GM18505 (cell line): Measurements from ENCODE around the gene ARL5C.
"Not testable (repeated sequence)": the region's sequence is repeated elsewhere in the genome, so short reads cannot be mapped to it uniquely, and the experiment has no call there.

Experiments
- ATAC-seq: cut with Tn5 transposase; IDR thresholded peaks from one replicate; pipeline ENCODE4 v1.9.1; 2021; ENCODE audit not compliant: unreplicated experiment
- POLR2A ChIP-seq: IDR thresholded peaks from 4 replicates; pipeline ENCODE4 v1.6.1; 2011; ENCODE audit warnings: borderline replicate concordance; ENCODE audit not compliant: insufficient read depth, insufficient read length; ENCODE audit errors: extremely low read depth

Gene ARL5C

DNA sequence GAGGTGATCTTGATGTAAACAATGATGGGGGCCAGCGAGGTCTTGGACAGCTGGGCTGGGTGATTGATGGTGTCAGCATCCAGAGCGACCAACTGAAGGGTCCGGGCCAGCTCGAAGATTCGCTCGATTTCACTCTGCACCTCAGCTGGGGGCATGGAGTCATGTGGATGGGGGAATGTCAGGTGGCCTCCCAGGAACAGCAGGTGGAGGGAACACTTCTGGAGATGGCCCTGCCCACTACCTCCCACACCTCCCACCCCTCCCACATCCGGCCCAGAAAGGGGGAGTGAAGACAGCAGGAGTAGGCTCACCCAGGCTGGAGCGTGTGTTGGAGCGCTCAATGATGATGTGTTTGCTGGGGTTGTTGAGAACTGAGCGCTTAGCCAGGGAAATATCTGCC lies 17.8 kb upstream of the ARL5C start:
- ATAC-seq: no peak
- no peak for TF ChIP-seq POLR2A

DNA sequence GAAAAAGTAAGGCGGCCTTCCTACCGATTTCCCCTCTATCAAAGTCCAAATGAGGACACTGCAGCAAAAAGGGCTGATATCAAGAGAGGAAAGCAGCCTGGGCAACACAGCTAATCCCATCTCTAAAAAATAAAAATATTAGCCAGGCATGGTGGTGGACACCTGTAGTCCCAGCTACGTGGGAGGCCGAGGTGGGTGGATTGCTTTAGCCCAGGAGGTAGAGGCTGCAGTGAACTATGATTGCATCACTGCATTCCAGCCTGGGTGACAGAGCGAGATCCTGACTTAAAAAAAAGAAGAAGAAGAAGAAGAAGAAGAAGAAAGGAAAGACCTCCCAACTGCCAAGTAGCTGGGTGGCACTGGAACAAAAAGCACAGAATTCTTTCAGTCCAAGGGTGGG lies 17.1 kb upstream of the ARL5C start:
- TF ChIP-seq POLR2A: no peak
- ATAC-seq: no peak

DNA sequence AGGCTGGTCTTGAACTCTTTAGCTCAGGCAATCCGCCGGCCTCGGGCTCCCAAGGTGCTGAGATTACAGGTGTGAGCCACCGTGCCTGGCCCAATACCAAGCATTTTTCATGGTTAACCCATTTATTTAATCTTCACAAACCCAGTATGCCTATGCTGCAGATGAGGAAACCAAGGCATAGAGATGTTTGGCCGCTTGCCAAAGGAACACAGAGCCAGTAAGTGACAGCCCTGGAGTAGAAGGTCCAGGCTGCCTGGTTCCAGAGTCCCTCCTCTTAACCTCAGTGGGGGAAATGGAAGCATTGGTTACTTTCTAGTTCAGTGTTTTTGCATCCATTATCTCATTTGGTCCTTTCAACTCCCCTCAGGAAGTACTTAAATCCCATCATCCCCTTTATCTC lies 15.3 kb upstream of the ARL5C start:
- TF ChIP-seq POLR2A: no peak
- no peak for ATAC-seq

DNA sequence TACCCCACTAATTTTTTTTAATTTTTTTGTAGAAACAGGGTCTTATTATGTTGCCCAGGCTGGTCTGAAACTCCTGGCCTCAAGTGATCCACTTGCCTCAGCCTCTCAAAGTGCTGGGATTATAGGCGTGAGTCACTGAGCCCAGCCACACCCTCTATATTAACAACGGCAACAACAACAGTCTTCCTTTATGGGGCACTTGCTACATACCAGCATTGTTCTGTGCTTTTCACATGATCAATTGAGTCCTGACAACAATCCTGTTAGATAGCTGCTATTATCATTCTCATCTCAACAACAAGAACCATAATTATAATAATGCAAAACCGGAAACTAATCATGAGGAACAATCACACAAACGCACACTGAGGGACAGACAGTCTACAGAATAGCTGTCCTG lies 12.6 kb upstream of the ARL5C start:
- no peak for ATAC-seq
- TF ChIP-seq POLR2A: no peak

GRCh38 chr17:39177256-39177655 lies 11.3 kb upstream of the ARL5C start:
- TF ChIP-seq POLR2A: no peak

DNA sequence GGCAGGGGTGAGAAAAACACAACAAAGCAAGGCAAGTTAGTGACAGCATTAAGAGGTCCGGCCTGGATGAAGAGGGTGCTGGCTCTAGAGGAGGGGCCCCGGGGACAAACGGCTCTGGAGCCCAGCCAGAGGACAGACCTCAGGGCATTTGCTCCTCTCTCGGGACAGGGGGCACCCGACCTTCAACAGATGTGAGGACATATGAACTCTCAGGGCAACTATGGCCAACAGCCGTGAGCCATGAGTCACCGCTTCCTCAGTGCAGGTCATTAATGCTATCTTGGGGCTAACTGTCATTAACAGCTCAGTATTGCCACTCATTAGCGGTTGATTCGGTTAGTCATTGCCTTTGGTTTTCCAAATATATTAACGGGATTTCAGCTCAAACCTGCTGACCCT lies 9.7 kb upstream of the ARL5C start:
- no peak for ATAC-seq
- no peak for TF ChIP-seq POLR2A

More at GRCh38 chr17:39177256-39177655, 11.3 kb upstream of the ARL5C start:
- no peak for ATAC-seq

- TF ChIP-seq POLR2A: no peak
- no peak for ATAC-seq
These were observed 9.1 kb upstream of the ARL5C start for GRCh38 chr17:39174920-39175694.

DNA sequence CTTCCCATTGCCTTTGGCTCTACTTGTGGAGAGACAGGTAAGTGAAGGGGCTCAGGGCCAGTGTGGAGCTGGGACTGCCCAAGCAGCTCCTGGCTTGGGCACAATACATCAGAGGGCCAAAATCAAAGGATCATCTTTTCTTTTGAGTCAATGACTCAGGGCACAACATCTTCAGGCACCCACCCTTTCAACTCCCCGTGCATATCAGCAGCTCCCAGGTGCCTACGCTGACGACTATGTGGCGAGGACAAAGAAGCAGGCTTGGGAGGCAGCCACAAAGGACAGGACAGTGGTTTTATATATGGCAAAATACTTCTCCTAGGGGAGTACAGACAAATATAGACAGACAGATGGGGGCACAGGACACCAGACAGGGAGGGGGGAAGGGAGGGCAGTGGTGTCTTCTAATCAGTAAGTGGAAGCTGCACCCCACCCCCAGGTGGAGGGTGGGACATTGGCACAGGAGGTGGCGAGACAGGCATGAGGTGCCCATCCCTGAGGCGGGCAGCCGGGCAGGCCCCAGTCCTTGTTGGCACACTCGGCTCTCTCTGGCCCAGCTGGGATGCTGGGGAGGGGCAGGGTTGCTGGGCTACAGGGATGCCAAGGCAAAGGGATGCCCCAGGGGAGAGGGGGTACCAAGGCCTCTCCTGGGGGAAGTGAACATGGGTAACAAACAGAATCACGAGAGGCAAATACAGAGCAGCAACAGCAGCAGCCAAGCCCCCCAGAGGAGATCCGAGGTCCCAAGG lies 7.7 kb upstream of the ARL5C start:
- no peak for TF ChIP-seq POLR2A
- ATAC-seq: no peak

DNA sequence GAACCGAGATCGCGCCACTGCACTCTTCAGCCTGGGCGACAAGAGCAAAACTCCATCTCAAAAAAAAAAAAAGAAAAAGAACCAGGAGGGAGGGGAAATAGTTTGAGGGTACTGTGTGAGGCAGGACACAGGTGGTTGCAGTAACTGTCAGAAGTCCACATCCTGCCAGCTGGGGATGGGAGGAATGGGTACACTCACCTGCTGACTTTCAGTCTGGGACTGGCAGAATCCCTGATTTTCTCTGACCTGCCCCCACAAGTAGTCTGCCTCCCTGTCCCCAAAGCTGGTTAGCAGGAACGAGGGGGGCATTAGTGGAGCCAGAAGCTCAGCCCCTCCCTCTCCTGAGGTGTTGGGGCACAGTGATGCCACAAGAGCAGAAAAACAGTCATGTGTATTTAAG lies 7.1 kb upstream of the ARL5C start:
- TF ChIP-seq POLR2A: no peak
- ATAC-seq: no peak

- no peak for ATAC-seq
- no peak for TF ChIP-seq POLR2A
These were observed 6.0 kb upstream of the ARL5C start for GRCh38 chr17:39171933-39172332.

DNA sequence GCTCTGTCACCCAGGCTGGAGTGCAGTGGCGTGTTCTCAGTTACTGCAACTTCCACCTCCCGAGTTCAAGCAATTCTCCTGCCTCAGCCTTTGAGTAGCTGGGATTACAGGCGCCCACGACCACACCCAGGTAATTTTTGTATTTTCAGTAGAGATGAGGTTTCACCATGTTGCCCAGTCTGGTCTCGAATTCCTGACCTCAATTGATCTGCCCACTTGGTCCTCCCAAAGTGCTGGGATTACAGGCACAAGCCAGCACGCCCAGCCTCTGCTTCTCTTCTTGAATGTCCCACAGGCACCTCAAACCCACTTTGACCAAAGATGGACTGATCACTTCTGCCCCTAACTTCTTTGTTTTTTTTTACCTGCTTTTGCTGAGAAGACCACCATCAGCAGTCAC lies 4.6 kb upstream of the ARL5C start:
- no peak for TF ChIP-seq POLR2A
- no peak for ATAC-seq

DNA sequence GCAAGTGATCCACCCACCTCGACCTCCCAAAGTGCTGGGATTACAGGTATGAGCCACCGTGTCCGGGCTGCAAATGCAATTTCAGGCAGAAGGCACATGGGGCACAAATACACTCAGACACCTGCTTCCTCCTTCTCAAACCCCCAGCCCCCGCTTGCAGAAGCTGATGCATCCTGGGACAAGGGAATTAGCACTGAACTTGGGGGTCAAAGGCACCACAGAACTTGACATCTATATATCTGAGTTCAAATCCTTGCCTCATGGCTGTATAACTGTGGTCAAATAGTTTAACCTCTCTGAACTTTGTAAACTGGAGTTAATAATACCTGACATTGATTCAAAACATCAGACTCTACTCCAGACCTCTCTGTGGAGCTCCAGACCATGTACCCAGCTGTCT lies 4.1 kb upstream of the ARL5C start:
- no peak for TF ChIP-seq POLR2A

GRCh38 chr17:39169518-39169917 lies 3.6 kb upstream of the ARL5C start:
- no peak for ATAC-seq
- TF ChIP-seq POLR2A: no peak

More for the DNA sequence above, 4.1 kb upstream of the ARL5C start:
- no peak for ATAC-seq

- ATAC-seq: no peak
- no peak for TF ChIP-seq POLR2A
These were observed 3.1 kb upstream of the ARL5C start for GRCh38 chr17:39169101-39169500.

GRCh38 chr17:39168503-39168902 lies 2.5 kb upstream of the ARL5C start:
- not testable (repeated sequence) for ATAC-seq
